HG03460 (cell line): ENCODE measurements around the gene SYT2.
"Not testable (repeated sequence)": the region's sequence is repeated elsewhere in the genome, so short reads cannot be mapped to it uniquely, and the experiment has no call there.

Source experiments
- ATAC-seq: cut with Tn5 transposase; IDR thresholded peaks from one replicate; pipeline ENCODE4 v1.9.1; 2021; ENCODE audit not compliant: unreplicated experiment

Gene SYT2

DNA sequence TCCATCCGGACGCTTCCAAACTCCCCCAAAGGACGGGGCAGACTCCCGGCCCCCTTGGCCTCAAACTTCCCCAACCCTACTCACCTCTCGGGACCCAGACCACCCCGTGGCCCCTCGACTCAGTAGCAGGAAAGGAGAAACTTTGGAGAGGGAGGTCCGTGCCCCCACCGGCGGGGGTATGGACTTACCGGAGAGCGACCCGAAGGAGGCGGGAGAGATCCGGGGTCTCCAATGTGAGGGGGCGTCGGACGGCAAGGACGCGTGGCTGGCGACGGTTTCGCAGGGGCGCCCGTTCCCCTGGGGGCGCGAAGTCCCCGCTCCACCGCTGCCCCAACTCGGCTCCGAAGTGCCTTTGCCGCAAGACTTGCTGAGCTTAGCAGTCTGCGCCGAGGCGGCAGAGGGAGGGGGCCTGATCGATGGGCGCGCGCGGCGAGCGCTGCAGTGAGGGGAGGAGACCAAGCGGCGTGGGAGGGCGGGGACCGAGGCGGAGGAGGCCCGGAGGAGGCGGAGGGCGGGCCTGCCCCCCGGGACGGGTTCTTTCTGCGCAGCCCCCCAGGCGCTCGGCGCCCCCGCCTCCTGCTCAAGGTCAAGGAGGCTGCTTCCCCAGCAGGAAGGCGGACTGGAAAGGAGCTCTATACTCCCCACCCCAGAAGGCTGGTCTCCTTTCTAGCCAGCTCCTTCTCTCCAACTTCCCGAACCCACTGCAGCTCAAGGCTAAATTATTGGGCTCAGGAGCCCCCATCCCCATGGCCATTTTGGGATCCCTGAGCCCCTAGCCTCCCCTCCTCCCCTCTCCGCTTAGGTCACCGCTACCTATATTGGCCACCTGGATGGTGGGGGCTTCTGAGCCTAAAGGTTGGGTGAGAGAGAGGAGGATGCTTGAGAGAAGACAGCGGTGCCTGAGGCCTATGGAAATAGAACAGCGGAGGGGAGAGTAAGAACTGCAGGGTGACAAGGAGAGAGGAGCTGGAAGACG lies at the start of gene SYT2:
Gene SYT2 (minus strand): TSS at position 385 of the 976 bp plus-strand sequence. CDS start 104,682 bp downstream, outside the sequence.
- ATAC-seq, result no peak

- ATAC-seq, result no peak
These were observed 46.1 kb upstream of the SYT2 start for GRCh38 chr1:202756391-202756790.

DNA sequence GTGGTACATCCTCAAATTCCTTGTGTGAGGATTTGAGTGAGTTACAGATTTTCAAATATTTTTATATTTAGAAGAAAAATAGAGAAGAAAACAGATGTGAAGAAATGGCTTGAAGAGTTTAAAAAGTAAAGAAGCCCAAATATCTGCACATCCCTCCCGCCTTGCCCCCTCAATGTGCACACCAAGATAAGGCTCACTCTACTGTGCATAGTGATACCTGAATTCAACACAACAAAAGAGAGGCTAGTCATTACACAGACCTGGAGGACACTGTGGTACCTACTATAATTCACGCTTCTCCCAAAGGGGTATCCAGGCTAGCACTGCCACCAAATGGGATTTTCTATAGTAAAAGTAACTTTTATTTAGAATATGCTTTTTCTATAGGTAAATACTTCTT lies 44.0 kb upstream of the SYT2 start:
- no peak for ATAC-seq

GRCh38 chr1:202752774-202753173 lies 42.5 kb upstream of the SYT2 start:
- no peak for ATAC-seq

DNA sequence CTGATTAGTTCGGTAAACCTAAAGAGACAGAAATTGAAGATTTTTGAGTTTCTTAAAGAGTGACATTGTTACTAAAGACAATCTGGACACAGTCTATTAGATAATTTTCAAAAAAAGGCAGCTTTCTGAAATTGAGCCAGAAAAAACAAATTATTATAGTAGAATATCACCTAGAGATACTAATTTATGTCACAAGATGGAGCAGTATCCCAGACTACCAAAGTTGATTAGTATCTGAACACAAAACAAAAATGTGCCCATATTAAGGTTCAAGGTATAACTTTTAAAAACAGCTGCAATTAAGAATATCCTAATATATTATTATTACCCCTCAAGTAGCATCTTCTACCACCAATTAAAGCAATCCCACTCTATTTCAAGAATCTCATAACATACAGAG lies 40.5 kb upstream of the SYT2 start:
- no peak for ATAC-seq

DNA sequence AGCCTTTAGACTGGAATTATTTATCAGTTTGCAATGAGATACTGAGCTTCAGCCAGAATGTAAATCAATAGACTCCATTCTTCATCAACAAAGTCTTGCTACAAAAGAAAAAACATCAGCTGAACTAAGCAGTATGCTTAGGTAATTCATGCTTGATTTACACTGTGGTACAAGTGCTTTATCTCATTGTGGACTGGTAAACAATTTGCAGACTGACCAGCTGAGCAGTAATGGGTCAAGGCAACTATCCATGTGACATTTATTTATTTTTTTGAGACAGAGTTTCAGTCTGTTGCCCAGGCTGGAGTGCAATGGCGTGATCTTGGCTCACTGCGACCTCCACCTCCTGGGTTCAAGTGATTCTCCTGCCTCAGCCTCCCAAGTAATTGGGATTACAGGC lies 39.8 kb upstream of the SYT2 start:
- no peak for ATAC-seq

DNA sequence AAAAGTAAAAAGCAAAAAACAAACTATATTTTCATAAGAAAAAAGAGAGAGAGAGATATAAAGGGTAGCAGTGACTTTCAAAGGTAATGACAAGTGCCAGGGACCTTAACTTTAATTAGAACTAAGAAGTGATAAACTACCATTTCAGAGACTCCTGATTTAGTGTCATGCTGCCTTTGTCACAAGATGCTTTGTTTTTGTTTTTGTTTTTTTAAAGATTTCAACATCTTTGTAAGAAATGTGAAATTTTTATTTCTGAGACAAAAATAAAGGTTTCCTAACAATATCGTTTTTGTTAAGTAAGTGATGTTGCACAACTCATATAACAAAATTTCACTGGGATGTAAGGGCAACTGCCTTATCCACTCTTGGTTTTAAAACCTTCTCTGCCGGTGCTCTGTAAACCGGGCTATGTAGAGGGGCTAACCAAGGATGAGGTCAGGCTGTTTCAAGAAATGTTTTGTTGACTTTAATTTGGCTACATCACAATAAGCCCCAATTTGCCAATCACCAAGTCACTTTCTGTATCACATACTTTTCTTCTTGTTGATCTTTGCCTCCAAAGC lies 35.2 kb upstream of the SYT2 start:
- ATAC-seq, result no peak

- ATAC-seq, result not testable (repeated sequence)
These were observed 34.5 kb upstream of the SYT2 start for GRCh38 chr1:202744770-202745169.

DNA sequence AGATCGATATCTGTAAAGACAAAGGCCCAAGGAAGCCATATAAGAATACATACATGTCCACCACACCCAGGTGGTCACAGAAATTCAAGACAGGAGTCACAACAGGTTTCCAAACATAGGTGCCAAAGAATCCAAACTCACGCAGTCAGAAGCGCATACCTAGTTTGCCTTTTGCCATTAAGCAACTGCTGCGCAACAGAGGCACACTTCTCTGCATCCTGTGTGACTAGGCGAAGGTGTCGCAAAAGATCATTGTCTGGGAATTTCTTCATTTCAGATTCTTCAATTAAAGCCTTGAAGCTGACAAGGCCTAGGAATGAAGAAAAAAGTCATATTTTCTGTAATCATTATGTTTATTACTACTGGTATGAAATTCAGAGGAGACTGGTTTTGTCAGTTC lies 32.2 kb upstream of the SYT2 start:
- no peak for ATAC-seq

- ATAC-seq, result no peak
These were observed 23.0 kb upstream of the SYT2 start for GRCh38 chr1:202733251-202733650.

GRCh38 chr1:202728951-202729350 lies 18.7 kb upstream of the SYT2 start:
- no peak for ATAC-seq

DNA sequence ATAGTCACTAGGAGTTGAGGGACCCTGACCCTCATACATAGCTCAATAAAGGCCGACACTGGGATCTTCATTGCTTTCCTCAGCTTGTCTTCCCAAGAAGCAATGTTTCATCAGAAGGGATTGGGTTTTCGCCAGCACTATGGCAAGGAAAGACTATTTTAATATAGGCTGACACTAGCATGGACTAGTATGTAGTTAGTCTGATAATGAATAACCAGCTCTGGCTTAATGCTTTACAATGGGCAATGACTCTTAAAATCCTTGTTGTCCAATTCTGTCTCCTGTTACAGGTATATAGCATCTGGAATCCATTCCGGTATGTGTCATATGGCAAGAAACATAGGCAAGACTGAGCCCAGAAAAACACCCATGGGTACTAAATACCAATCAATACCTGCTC lies 15.3 kb upstream of the SYT2 start:
- ATAC-seq, result no peak

DNA sequence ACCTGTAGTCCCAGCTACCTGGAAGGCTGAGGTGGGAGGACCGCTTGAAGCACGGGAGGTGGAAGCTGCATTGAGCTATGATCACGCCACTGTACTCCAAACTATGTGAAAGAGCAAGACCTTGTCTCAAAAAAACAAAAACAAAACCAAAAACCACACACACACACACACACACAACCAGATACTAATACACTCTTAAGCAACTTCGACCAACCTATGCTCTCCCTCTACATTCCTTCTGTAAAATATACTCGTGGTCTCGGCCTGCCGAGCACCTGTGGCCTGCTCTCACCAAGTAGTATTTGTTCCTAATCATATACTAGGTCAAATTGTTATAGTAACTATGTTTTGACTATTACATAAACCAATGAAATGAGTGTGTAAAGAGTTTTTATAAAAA lies 13.5 kb upstream of the SYT2 start:
- ATAC-seq, result no peak

GRCh38 chr1:202723046-202723445 lies 12.8 kb upstream of the SYT2 start:
- not testable (repeated sequence) for ATAC-seq

DNA sequence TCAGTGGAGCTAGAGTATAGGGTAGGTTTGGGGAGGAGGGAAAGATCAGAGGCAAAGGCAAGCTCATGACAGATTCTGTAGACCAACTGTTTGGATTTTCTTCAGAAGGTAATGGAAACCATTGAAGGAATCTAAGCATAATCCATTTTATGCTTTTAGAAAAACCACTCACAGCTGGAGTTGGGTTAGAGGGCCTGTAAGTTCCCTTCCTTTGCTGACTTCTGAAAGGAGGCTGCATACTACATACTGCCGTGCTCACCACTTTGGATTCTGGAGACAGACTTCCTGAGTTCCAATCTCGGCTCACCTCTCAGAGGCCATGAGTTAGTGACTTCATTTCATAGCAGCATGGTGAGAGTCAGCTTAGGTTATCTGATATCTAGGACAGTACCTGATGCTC lies 6.4 kb upstream of the SYT2 start:
- no peak for ATAC-seq

- ATAC-seq, result not testable (repeated sequence)
These were observed 3.9 kb upstream of the SYT2 start for GRCh38 chr1:202714202-202714601.

GRCh38 chr1:202713110-202713509 lies 2.9 kb upstream of the SYT2 start:
- no peak for ATAC-seq

GRCh38 chr1:202711949-202712635 lies 1.8 kb upstream of the SYT2 start:
- no peak for ATAC-seq

DNA sequence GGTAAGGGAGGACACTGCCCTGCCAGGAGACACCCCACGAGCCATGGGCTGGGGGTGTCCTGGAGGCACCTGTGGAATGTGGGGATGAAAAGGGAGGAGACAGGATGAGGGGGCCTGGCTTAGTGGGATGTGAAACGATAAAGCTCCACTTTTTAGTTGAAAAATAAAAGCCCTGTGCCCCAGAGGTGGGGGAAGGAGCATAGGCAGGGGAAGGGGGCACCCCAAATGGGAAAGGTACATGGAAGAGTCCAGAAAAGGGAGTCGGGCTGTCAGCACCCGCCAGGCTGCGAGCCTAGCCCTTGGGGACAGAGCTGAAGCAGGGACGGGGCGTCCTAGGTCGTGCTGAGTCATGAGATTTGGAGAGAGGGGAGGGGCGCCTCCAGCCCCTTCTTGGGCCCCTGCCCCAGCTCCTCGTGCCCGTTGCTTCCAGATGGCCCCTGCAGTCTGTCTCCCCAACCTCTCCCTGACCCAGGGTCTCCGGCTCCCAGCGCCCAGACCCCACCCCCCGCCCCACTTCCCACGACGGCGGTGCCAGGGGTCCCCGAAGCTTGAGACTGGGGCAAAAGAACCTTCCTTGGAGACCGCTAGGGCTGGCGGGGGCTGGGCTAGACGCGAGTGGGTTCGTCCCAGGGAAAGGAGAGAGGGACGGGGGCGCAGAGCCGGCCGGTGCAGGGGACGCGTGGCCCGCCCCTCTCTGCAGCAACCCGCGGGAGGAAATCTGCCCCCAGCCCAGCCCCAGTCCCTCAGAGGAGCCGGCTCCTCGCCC lies 795 bp downstream of the SYT2 start:
- ATAC-seq, result no peak

- ATAC-seq, result no peak
These were observed 1.6 kb downstream of the SYT2 start for GRCh38 chr1:202708456-202709275.
